HEK293 (cell line): ENCODE data around the gene BLVRB.

ENCODE experiments used
- FEZF1 ChIP-seq: fragments of 450-650 bp; formaldehyde crosslinking; IDR thresholded peaks from 2 replicates; pipeline ENCODE4 v1.5.1; 2016; ENCODE audit warnings: missing biosample characterization, missing genetic modification characterization
- GFI1B ChIP-seq: fragments of 450-650 bp; formaldehyde crosslinking; IDR thresholded peaks from 2 replicates; pipeline ENCODE4 v1.5.1; 2016; ENCODE audit warnings: missing biosample characterization, missing genetic modification characterization
- GLI2 ChIP-seq: fragments of 450-650 bp; formaldehyde crosslinking; IDR thresholded peaks from 2 replicates; pipeline ENCODE4; 2017; ENCODE audit warnings: missing biosample characterization, missing genetic modification characterization, low read depth, borderline replicate concordance
- IKZF3 ChIP-seq: fragments of 450-650 bp; IDR thresholded peaks from 2 replicates; pipeline ENCODE4 v1.5.0; 2018; ENCODE audit warnings: missing biosample characterization, mild to moderate bottlenecking, missing genetic modification characterization, moderate library complexity
- KLF16 ChIP-seq: fragments of 450-650 bp; formaldehyde crosslinking; IDR thresholded peaks from 2 replicates; pipeline ENCODE4 v1.5.1; 2017; ENCODE audit warnings: missing biosample characterization, missing genetic modification characterization
- SCRT1 ChIP-seq: fragments of 450-650 bp; formaldehyde crosslinking; IDR thresholded peaks from 2 replicates; pipeline ENCODE4 v1.5.1; 2016; ENCODE audit warnings: missing biosample characterization, missing genetic modification characterization, borderline replicate concordance
- SP3 ChIP-seq: fragments of 450-650 bp; formaldehyde crosslinking; IDR thresholded peaks from 2 replicates; pipeline ENCODE4 v1.5.1; 2016; ENCODE audit warnings: missing biosample characterization, missing genetic modification characterization
- ZBTB17 ChIP-seq: fragments of 450-650 bp; formaldehyde crosslinking; IDR thresholded peaks from 2 replicates; pipeline ENCODE4 v1.5.1; 2016; ENCODE audit warnings: missing biosample characterization, missing genetic modification characterization
- ZBTB20 ChIP-seq: fragments of 450-650 bp; formaldehyde crosslinking; IDR thresholded peaks from 2 replicates; pipeline ENCODE4 v1.5.1; 2016; ENCODE audit warnings: missing biosample characterization, missing genetic modification characterization
- ZBTB7A ChIP-seq: fragments of 450-650 bp; formaldehyde crosslinking; IDR thresholded peaks from 2 replicates; pipeline ENCODE4 v1.5.1; 2016; ENCODE audit warnings: low read depth, missing biosample characterization, missing genetic modification characterization
- ZFP37 ChIP-seq: fragments of 450-650 bp; formaldehyde crosslinking; IDR thresholded peaks from 2 replicates; pipeline ENCODE4 v1.5.1; 2016; ENCODE audit warnings: missing biosample characterization, missing genetic modification characterization
- ZIC2 ChIP-seq: fragments of 450-650 bp; formaldehyde crosslinking; IDR thresholded peaks from 2 replicates; pipeline ENCODE4 v1.5.1; 2016; ENCODE audit warnings: missing biosample characterization, missing genetic modification characterization
- ZNF132 ChIP-seq: fragments of 450-650 bp; formaldehyde crosslinking; IDR thresholded peaks from 2 replicates; pipeline ENCODE4 v1.5.1; 2017; ENCODE audit warnings: missing biosample characterization, missing genetic modification characterization, borderline replicate concordance
- ZNF138 ChIP-seq: fragments of 450-650 bp; formaldehyde crosslinking; IDR thresholded peaks from 2 replicates; pipeline ENCODE4 v1.5.1; 2016; ENCODE audit warnings: missing biosample characterization, missing genetic modification characterization, borderline replicate concordance
- ZNF585B ChIP-seq: fragments of 450-650 bp; formaldehyde crosslinking; IDR thresholded peaks from 2 replicates; pipeline ENCODE4 v1.5.1; 2016; ENCODE audit warnings: missing biosample characterization, missing genetic modification characterization
- ZNF621 ChIP-seq: fragments of 450-650 bp; formaldehyde crosslinking; IDR thresholded peaks from 2 replicates; pipeline ENCODE4 v1.5.1; 2017; ENCODE audit warnings: missing biosample characterization, missing genetic modification characterization
- ZNF626 ChIP-seq: fragments of 450-650 bp; sonication (Bioruptor Pico); formaldehyde crosslinking; IDR thresholded peaks from 2 replicates; pipeline ENCODE4 v1.5.1; 2018; ENCODE audit warnings: missing biosample characterization, missing genetic modification characterization, inconsistent platforms
- ZNF654 ChIP-seq: fragments of 450-650 bp; formaldehyde crosslinking; IDR thresholded peaks from 2 replicates; pipeline ENCODE4 v1.5.1; 2016; ENCODE audit warnings: low read depth, missing biosample characterization, missing genetic modification characterization
- ZNF777 ChIP-seq: fragments of 450-650 bp; formaldehyde crosslinking; IDR thresholded peaks from 2 replicates; pipeline ENCODE4 v1.5.1; 2017; ENCODE audit warnings: missing biosample characterization, missing genetic modification characterization, borderline replicate concordance
- TF ChIP-seq, protein P1 (sequence below): fragments of 450-650 bp; formaldehyde crosslinking; IDR thresholded peaks from 2 replicates; pipeline ENCODE4 v1.5.0; 2017; ENCODE audit warnings: missing biosample characterization, missing genetic modification characterization, borderline replicate concordance
- TF ChIP-seq, protein P2 (sequence below): fragments of 450-650 bp; formaldehyde crosslinking; IDR thresholded peaks from 2 replicates; pipeline ENCODE4 v1.5.1; 2016; ENCODE audit warnings: missing biosample characterization, missing genetic modification characterization
- TF ChIP-seq, protein P3 (sequence below): fragments of 450-650 bp; formaldehyde crosslinking; IDR thresholded peaks from 2 replicates; pipeline ENCODE4 v1.5.1; 2016; ENCODE audit warnings: missing biosample characterization, missing genetic modification characterization
- TF ChIP-seq, protein P4 (sequence below): fragments of 450-650 bp; formaldehyde crosslinking; IDR thresholded peaks from 2 replicates; pipeline ENCODE4 v1.5.1; 2017; ENCODE audit warnings: missing biosample characterization, missing genetic modification characterization
- TF ChIP-seq, protein P5 (sequence below): fragments of 450-650 bp; formaldehyde crosslinking; IDR thresholded peaks from 2 replicates; pipeline ENCODE4 v1.5.1; 2016; ENCODE audit warnings: missing biosample characterization, missing genetic modification characterization
- TF ChIP-seq, protein P6 (sequence below): fragments of 450-650 bp; formaldehyde crosslinking; optimal IDR thresholded peaks from 2 replicates; pipeline ENCODE3; 2016; ENCODE audit warnings: missing biosample characterization, mild to moderate bottlenecking, missing genetic modification characterization
- TF ChIP-seq, protein P7 (sequence below): fragments of 450-650 bp; formaldehyde crosslinking; IDR thresholded peaks from 2 replicates; pipeline ENCODE4 v1.5.1; 2016; ENCODE audit warnings: missing biosample characterization, missing genetic modification characterization

Gene BLVRB

DNA sequence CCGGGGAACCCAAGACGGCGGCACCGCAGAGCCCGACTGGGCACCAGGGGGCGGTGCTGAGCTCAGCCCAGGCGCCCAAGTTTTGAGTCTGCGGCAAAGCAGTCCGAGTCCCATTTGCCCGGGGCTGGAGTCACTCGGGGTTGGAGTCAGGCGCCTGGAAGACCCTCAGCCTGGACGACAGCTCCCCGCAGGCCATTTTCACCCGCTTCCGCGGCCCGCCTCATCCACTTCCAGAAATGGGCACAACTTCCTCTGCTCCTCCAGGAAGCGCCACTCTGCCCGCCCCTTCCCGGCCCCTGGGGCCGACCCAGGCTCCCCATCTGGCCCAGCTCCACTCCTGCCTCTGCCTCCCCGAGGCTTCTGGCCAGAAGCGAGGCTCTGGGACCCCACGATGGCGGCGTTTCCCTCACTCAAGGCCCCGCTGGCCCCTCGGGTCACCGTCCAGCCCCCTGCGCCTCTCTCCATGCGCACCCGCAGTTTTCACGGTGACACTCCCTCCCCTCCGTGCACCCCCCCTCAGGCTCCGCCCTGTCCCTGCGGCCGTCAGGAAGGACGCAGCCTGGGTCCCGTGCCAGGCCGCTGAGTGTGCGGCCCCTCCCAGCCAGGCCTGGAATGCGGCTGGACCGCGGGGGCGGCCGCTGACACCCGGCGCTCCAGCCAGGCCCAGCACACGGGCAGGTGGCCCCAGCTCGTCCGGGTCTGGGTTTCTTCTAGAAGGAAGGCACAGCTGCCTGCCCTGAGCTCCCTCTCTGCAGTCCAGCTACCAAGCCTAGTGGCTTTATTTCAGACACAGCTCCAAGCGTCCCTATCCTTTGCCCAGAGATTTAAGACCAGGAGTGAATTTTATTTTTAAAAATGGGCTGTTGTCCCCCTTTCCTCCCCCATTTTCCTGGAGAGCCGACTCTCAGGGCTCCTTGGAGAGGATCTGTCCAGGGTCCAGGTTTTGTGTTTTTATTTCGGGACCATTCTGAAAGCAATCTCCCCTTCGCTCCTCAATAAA, 44.5 kb downstream of the BLVRB start (continued):
- TF ChIP-seq, protein P1, sequence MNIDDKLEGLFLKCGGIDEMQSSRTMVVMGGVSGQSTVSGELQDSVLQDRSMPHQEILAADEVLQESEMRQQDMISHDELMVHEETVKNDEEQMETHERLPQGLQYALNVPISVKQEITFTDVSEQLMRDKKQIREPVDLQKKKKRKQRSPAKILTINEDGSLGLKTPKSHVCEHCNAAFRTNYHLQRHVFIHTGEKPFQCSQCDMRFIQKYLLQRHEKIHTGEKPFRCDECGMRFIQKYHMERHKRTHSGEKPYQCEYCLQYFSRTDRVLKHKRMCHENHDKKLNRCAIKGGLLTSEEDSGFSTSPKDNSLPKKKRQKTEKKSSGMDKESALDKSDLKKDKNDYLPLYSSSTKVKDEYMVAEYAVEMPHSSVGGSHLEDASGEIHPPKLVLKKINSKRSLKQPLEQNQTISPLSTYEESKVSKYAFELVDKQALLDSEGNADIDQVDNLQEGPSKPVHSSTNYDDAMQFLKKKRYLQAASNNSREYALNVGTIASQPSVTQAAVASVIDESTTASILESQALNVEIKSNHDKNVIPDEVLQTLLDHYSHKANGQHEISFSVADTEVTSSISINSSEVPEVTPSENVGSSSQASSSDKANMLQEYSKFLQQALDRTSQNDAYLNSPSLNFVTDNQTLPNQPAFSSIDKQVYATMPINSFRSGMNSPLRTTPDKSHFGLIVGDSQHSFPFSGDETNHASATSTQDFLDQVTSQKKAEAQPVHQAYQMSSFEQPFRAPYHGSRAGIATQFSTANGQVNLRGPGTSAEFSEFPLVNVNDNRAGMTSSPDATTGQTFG: no peak
- no peak for TF ChIP-seq ZNF585B
- TF ChIP-seq, protein P2, sequence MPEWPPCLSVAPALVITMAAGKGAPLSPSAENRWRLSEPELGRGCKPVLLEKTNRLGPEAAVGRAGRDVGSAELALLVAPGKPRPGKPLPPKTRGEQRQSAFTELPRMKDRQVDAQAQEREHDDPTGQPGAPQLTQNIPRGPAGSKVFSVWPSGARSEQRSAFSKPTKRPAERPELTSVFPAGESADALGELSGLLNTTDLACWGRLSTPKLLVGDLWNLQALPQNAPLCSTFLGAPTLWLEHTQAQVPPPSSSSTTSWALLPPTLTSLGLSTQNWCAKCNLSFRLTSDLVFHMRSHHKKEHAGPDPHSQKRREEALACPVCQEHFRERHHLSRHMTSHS (tag by site-specific recombination): no peak
- TF ChIP-seq FEZF1 (tag by site-specific recombination): peak; percentile 51
- peak; percentile 93 for TF ChIP-seq ZNF777 (tag by site-specific recombination)
- TF ChIP-seq SCRT1 (tag by site-specific recombination): no peak
- TF ChIP-seq ZFP37 (tag by site-specific recombination): peak; percentile 99
- no peak for TF ChIP-seq GLI2 (tag by site-specific recombination)
- TF ChIP-seq, protein P3, sequence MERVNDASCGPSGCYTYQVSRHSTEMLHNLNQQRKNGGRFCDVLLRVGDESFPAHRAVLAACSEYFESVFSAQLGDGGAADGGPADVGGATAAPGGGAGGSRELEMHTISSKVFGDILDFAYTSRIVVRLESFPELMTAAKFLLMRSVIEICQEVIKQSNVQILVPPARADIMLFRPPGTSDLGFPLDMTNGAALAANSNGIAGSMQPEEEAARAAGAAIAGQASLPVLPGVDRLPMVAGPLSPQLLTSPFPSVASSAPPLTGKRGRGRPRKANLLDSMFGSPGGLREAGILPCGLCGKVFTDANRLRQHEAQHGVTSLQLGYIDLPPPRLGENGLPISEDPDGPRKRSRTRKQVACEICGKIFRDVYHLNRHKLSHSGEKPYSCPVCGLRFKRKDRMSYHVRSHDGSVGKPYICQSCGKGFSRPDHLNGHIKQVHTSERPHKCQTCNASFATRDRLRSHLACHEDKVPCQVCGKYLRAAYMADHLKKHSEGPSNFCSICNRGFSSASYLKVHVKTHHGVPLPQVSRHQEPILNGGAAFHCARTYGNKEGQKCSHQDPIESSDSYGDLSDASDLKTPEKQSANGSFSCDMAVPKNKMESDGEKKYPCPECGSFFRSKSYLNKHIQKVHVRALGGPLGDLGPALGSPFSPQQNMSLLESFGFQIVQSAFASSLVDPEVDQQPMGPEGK (tag by site-specific recombination): peak; percentile 100
- TF ChIP-seq ZBTB20 (tag by site-specific recombination): peak; percentile 91; the same call in 1 of the 2 replicates
- TF ChIP-seq, protein P4, sequence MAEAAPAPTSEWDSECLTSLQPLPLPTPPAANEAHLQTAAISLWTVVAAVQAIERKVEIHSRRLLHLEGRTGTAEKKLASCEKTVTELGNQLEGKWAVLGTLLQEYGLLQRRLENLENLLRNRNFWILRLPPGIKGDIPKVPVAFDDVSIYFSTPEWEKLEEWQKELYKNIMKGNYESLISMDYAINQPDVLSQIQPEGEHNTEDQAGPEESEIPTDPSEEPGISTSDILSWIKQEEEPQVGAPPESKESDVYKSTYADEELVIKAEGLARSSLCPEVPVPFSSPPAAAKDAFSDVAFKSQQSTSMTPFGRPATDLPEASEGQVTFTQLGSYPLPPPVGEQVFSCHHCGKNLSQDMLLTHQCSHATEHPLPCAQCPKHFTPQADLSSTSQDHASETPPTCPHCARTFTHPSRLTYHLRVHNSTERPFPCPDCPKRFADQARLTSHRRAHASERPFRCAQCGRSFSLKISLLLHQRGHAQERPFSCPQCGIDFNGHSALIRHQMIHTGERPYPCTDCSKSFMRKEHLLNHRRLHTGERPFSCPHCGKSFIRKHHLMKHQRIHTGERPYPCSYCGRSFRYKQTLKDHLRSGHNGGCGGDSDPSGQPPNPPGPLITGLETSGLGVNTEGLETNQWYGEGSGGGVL (tag by site-specific recombination): peak; percentile 92
- peak; percentile 96 for TF ChIP-seq ZIC2
- TF ChIP-seq, protein P5, sequence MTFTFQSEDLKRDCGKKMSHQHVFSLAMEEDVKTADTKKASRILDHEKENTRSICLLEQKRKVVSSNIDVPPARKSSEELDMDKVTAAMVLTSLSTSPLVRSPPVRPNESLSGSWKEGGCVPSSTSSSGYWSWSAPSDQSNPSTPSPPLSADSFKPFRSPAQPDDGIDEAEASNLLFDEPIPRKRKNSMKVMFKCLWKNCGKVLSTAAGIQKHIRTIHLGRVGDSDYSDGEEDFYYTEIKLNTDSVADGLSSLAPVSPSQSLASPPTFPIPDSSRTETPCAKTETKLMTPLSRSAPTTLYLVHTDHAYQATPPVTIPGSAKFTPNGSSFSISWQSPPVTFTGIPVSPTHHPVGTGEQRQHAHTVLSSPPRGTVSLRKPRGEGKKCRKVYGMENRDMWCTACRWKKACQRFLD (tag by site-specific recombination): no peak
- peak; percentile 98 for TF ChIP-seq ZBTB7A
- TF ChIP-seq ZNF621: no peak
- TF ChIP-seq GFI1B: no peak
- peak; percentile 94 for TF ChIP-seq IKZF3 (tag by site-specific recombination)
- TF ChIP-seq, protein P6, sequence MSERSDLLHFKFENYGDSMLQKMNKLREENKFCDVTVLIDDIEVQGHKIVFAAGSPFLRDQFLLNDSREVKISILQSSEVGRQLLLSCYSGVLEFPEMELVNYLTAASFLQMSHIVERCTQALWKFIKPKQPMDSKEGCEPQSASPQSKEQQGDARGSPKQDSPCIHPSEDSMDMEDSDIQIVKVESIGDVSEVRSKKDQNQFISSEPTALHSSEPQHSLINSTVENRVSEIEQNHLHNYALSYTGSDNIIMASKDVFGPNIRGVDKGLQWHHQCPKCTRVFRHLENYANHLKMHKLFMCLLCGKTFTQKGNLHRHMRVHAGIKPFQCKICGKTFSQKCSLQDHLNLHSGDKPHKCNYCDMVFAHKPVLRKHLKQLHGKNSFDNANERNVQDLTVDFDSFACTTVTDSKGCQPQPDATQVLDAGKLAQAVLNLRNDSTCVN (tag by site-specific recombination): peak; percentile 91
- peak; percentile 98 for TF ChIP-seq SP3 (tag by site-specific recombination)
- peak; percentile 98 for TF ChIP-seq KLF16
- no peak for TF ChIP-seq ZNF138 (tag by site-specific recombination)
- TF ChIP-seq, protein P7, sequence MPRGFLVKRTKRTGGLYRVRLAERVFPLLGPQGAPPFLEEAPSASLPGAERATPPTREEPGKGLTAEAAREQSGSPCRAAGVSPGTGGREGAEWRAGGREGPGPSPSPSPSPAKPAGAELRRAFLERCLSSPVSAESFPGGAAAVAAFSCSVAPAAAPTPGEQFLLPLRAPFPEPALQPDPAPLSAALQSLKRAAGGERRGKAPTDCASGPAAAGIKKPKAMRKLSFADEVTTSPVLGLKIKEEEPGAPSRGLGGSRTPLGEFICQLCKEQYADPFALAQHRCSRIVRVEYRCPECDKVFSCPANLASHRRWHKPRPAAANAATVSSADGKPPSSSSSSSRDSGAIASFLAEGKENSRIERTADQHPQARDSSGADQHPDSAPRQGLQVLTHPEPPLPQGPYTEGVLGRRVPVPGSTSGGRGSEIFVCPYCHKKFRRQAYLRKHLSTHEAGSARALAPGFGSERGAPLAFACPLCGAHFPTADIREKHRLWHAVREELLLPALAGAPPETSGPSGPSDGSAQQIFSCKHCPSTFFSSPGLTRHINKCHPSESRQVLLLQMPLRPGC (tag by site-specific recombination): peak; percentile 69; the same call in 1 of the 2 replicates
- peak; percentile 96 for TF ChIP-seq ZBTB17 (tag by site-specific recombination)
- peak; percentile 61 for TF ChIP-seq ZNF654
- no peak for TF ChIP-seq ZNF132 (tag by site-specific recombination)
- no peak for TF ChIP-seq ZNF626 (tag by site-specific recombination)
